Measurements from ENCODE around the gene RPS6KA5. TPM values are rescaled to one million over a fixed set of nuclear protein-coding genes. Genes with fewer than 3 reads are reported as not detected.

Gene RPS6KA5
- total and polyA plus RNA-seq, 2 donors (not counting 1 experiment from before 2014, with no cell fraction given) = 6.0 to 34.6 TPM

DNA sequence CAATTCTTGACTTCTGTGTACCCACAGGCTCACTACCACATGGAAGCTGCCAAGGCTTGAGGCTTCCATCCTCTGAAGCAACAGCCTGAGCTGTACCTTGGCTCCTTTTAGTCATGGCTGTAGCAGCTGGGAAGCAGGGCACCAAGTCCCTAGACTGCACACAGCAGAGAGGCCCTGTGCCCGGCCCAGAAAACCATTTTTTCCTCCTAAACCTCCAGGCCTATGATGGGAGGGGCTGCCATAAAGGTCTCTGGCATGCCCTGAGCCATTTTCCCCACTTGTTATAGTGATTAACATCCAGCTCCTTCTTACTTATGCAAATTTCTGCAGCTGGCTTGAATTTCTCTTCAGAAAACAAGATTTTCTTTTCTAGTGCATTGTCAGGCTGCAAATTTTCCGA lies 121.8 kb downstream of the RPS6KA5 start:
- Mint-ChIP-seq H3K4me3 (no peak overlapping the region), H3K9me3 (ENCODE audit: insufficient read depth) (peaks cover 11% of the 10 kb centered on the region), H3K4me1 (no peaks in the 10 kb centered on the region), H3K27ac (no peak overlapping the region), H3K27me3 (no peaks in the 10 kb centered on the region)
- Histone ChIP-seq H3K9ac (ENCODE audit: low read length) (no peak overlapping the region), H3K4me1 (ENCODE audit: control insufficient read depth in 2 of 2, insufficient read depth in 2 of 2, low read length in 2 of 2) (no peaks in the 10 kb centered on the region), H3K27me3 (replicated peaks in 1 of 4; ENCODE audit: control extremely low read depth in 1 of 4, control insufficient read depth in 3 of 4, insufficient read depth in 4 of 4, low read length in 3 of 4) (no peaks in the 10 kb centered on the region), H3K9me3 (ENCODE audit: control extremely low read depth in 1 of 3, control insufficient read depth in 2 of 3, insufficient read depth in 1 of 3, low read length in 2 of 3) (peaks cover 1 to 23% (median 11%) of the 10 kb centered on the region in 3 donors), H3K79me2 (ENCODE audit: control insufficient read depth, insufficient read depth, low read length) (no peaks in the 10 kb centered on the region), H3K27ac (ENCODE audit: low read length in 2 of 2) (no peak overlapping the region), H4K20me1 (ENCODE audit: control insufficient read depth, insufficient read depth, low read length, poor library complexity, severe bottlenecking) (no peaks in the 10 kb centered on the region), H3K36me3 (replicated peaks in 1 of 2; ENCODE audit: control extremely low read depth in 1 of 2, control insufficient read depth in 1 of 2, extremely low read depth in 1 of 2, insufficient read depth in 2 of 2, low read length in 1 of 2) (peaks cover 7 to 38% of the 10 kb centered on the region in 2 experiments), H3K4me3 (ENCODE audit: control extremely low read depth in 1 of 5, extremely low read depth in 1 of 5, insufficient read depth in 1 of 5, low read depth in 2 of 5, low read length in 4 of 5) (no peak overlapping the region), H2AFZ (ENCODE audit: insufficient read depth, low read depth, low read length, poor library complexity, severe bottlenecking) (no peak overlapping the region), H3K4me2 (replicated peaks; ENCODE audit: low read depth, low read length, poor library complexity, severe bottlenecking) (no peak overlapping the region)
- DNase-seq (no peak), ATAC-seq (ENCODE audit: low read depth) (no peak)
- intact Hi-C loops (cut with micrococcal nuclease) = no loop called here
- CTCF ChIA-PET = no interaction called here
- TF ChIP-seq, protein P1, sequence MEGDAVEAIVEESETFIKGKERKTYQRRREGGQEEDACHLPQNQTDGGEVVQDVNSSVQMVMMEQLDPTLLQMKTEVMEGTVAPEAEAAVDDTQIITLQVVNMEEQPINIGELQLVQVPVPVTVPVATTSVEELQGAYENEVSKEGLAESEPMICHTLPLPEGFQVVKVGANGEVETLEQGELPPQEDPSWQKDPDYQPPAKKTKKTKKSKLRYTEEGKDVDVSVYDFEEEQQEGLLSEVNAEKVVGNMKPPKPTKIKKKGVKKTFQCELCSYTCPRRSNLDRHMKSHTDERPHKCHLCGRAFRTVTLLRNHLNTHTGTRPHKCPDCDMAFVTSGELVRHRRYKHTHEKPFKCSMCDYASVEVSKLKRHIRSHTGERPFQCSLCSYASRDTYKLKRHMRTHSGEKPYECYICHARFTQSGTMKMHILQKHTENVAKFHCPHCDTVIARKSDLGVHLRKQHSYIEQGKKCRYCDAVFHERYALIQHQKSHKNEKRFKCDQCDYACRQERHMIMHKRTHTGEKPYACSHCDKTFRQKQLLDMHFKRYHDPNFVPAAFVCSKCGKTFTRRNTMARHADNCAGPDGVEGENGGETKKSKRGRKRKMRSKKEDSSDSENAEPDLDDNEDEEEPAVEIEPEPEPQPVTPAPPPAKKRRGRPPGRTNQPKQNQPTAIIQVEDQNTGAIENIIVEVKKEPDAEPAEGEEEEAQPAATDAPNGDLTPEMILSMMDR (IDR thresholded peaks at IDR 0.05) = no peak
- TF ChIP-seq EZH2 (IDR thresholded peaks at IDR 0.05; ENCODE audit: borderline replicate concordance, insufficient read depth, low read depth, low read length, poor library complexity, severe bottlenecking) = no peak
- 60% methylated on average over 1 of the region's 2 CpGs for WGBS (ENCODE audit: insufficient coverage)
- POLR2A ChIA-PET = no interaction called here

DNA sequence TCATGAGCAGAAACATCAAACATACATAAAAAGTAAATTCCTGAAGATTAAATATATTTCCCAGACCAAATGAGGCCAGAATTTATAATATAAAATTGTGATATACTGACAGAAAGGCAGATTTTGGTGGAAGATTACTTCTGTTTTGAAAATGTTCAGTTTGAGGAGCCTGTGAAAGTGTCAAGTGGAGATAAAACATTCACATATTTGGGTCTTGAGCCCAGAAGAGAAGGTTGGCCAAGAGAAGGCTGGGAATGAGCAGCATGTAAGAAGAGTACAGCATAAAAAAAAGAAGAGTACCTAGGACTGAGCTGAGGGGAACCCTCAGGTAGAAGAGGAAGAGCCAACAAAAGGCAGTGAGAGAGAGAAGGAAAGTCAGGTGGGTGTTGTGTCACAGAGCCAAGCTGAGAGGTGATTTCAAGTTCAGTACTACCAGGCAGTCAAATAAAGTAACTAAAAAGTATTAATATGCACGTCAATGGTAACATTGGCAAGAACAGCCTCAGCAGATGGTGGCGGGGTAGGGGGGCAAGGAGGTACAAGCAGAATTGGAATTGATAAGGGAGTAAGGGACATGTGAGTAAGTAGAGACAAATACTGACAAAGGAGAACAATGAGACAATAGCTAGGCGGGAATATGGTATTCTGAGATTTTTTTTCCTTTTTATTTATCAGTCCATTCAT lies 123.5 kb downstream of the RPS6KA5 start:
- WGBS (ENCODE audit: insufficient coverage) = 100% methylated on average over 2 of the region's 3 CpGs
- Histone ChIP-seq H3K27me3 (replicated peaks in 1 of 4; ENCODE audit: control extremely low read depth in 1 of 4, control insufficient read depth in 3 of 4, insufficient read depth in 4 of 4, low read length in 3 of 4) (no peaks in the 10 kb centered on the region), H3K9me3 (ENCODE audit: control extremely low read depth in 1 of 3, control insufficient read depth in 2 of 3, insufficient read depth in 1 of 3, low read length in 2 of 3) (peaks cover 1 to 23% (median 11%) of the 10 kb centered on the region in 3 donors), H3K4me1 (ENCODE audit: control insufficient read depth in 2 of 2, insufficient read depth in 2 of 2, low read length in 2 of 2) (no peaks in the 10 kb centered on the region), H4K20me1 (ENCODE audit: control insufficient read depth, insufficient read depth, low read length, poor library complexity, severe bottlenecking) (no peaks in the 10 kb centered on the region), H3K27ac (ENCODE audit: low read length in 2 of 2) (no peak overlapping the region), H3K9ac (ENCODE audit: low read length) (no peak overlapping the region), H3K4me3 (ENCODE audit: control extremely low read depth in 1 of 5, extremely low read depth in 1 of 5, insufficient read depth in 1 of 5, low read depth in 2 of 5, low read length in 4 of 5) (no peak overlapping the region), H3K4me2 (replicated peaks; ENCODE audit: low read depth, low read length, poor library complexity, severe bottlenecking) (no peak overlapping the region), H3K79me2 (ENCODE audit: control insufficient read depth, insufficient read depth, low read length) (no peaks in the 10 kb centered on the region), H3K36me3 (replicated peaks in 1 of 2; ENCODE audit: control extremely low read depth in 1 of 2, control insufficient read depth in 1 of 2, extremely low read depth in 1 of 2, insufficient read depth in 2 of 2, low read length in 1 of 2) (peaks cover 5 to 34% of the 10 kb centered on the region in 2 experiments), H2AFZ (ENCODE audit: insufficient read depth, low read depth, low read length, poor library complexity, severe bottlenecking) (no peak overlapping the region)
- ChIA-PET POLR2A (no interaction called here), CTCF (no interaction called here)
- ATAC-seq (ENCODE audit: low read depth) (no peak), DNase-seq (no peak)
- Mint-ChIP-seq H3K27me3 (no peaks in the 10 kb centered on the region), H3K4me3 (no peak overlapping the region), H3K4me1 (no peaks in the 10 kb centered on the region), H3K27ac (no peak overlapping the region), H3K9me3 (ENCODE audit: insufficient read depth) (peaks cover 11% of the 10 kb centered on the region)
- TF ChIP-seq EZH2 (IDR thresholded peaks at IDR 0.05; ENCODE audit: borderline replicate concordance, insufficient read depth, low read depth, low read length, poor library complexity, severe bottlenecking) = no peak
- TF ChIP-seq, protein P1 (IDR thresholded peaks at IDR 0.05) = no peak
- intact Hi-C loops (cut with micrococcal nuclease) = no loop called here
